Measurements from ENCODE around the gene GPATCH2L.

Gene GPATCH2L

DNA sequence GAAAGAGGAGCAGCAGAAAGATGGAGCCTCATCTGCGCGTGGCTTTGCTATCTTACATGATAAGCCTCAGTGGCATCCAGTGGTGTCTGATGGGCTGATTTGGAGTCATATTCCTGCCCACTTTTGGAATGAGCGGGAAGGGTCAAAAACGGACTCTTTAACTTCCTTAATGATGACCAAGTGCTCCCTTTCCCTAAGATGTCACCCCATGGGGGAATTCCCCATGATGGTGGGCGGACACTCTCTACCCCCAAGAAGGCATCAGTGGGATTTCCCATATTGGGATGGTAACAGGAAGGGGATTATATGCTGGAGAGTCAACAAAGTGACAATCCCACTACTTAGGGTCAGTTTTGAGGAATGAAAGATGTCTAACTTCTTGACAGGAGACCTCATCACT, 110.9 kb downstream of the GPATCH2L start:
- ChIA-PET POLR2A (no interaction called here), CTCF (no interaction called here)
- no peak for DNase-seq (ENCODE audit: extremely low spot score)

More for the DNA sequence above, 110.9 kb downstream of the GPATCH2L start:
- TF ChIP-seq CTBP1 (IDR thresholded peaks at IDR 0.05; ENCODE audit: borderline replicate concordance) (no peak), L3MBTL2 (conservative IDR thresholded peaks at IDR 0.05) (no peak), BHLHE40 (IDR thresholded peaks at IDR 0.05; ENCODE audit: borderline replicate concordance) (no peak), SUZ12 (IDR thresholded peaks at IDR 0.05) (no peak)
- TF ChIP-seq, protein P1, sequence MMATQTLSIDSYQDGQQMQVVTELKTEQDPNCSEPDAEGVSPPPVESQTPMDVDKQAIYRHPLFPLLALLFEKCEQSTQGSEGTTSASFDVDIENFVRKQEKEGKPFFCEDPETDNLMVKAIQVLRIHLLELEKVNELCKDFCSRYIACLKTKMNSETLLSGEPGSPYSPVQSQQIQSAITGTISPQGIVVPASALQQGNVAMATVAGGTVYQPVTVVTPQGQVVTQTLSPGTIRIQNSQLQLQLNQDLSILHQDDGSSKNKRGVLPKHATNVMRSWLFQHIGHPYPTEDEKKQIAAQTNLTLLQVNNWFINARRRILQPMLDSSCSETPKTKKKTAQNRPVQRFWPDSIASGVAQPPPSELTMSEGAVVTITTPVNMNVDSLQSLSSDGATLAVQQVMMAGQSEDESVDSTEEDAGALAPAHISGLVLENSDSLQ (IDR thresholded peaks at IDR 0.05): no peak

Data from HEK293T (cell line).